Retinal pigment epithelial cell (primary cell): ENCODE measurements around the gene TXNDC17.
"Not testable (repeated sequence)": the region's sequence is repeated elsewhere in the genome, so short reads cannot be mapped to it uniquely, and the experiment has no call there.

Experiments used
- DNase-seq: peaks from one replicate; pipeline ENCODE4 v3.0.0-alpha.2; 2010; ENCODE audit warnings: low read depth
- H3K4me3 ChIP-seq: 2 replicates; pipeline ENCODE4 v1.5.1; 2011; ENCODE audit warnings: mild to moderate bottlenecking, low read length, control low read depth, moderate library complexity
- TF ChIP-seq, protein P1 (sequence below): conservative IDR thresholded peaks from 2 replicates; pipeline ENCODE4 v1.5.1; 2011; ENCODE audit warnings: low read depth, low read length, control low read depth, inconsistent platforms

Gene TXNDC17

DNA sequence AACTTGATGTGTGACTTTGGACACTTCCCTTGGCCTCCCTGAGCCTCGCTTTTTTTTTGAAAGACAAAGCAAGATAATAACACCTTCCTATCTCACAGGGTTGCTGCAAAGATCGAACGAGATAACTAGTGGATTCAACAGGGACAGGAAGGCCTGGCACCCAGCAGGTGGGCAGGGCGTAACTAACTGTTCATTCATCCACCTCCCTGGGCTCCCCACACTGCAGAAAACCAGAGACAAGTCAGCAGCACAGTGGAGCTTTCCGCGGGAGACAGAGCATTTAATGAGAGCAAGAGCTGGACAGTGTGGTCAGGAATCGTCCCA is 43.6 kb downstream of the TXNDC17 start:
- no peak overlapping the region for H3K4me3 ChIP-seq
- TF ChIP-seq, protein P1, sequence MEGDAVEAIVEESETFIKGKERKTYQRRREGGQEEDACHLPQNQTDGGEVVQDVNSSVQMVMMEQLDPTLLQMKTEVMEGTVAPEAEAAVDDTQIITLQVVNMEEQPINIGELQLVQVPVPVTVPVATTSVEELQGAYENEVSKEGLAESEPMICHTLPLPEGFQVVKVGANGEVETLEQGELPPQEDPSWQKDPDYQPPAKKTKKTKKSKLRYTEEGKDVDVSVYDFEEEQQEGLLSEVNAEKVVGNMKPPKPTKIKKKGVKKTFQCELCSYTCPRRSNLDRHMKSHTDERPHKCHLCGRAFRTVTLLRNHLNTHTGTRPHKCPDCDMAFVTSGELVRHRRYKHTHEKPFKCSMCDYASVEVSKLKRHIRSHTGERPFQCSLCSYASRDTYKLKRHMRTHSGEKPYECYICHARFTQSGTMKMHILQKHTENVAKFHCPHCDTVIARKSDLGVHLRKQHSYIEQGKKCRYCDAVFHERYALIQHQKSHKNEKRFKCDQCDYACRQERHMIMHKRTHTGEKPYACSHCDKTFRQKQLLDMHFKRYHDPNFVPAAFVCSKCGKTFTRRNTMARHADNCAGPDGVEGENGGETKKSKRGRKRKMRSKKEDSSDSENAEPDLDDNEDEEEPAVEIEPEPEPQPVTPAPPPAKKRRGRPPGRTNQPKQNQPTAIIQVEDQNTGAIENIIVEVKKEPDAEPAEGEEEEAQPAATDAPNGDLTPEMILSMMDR = no peak
- DNase-seq = no peak

DNA sequence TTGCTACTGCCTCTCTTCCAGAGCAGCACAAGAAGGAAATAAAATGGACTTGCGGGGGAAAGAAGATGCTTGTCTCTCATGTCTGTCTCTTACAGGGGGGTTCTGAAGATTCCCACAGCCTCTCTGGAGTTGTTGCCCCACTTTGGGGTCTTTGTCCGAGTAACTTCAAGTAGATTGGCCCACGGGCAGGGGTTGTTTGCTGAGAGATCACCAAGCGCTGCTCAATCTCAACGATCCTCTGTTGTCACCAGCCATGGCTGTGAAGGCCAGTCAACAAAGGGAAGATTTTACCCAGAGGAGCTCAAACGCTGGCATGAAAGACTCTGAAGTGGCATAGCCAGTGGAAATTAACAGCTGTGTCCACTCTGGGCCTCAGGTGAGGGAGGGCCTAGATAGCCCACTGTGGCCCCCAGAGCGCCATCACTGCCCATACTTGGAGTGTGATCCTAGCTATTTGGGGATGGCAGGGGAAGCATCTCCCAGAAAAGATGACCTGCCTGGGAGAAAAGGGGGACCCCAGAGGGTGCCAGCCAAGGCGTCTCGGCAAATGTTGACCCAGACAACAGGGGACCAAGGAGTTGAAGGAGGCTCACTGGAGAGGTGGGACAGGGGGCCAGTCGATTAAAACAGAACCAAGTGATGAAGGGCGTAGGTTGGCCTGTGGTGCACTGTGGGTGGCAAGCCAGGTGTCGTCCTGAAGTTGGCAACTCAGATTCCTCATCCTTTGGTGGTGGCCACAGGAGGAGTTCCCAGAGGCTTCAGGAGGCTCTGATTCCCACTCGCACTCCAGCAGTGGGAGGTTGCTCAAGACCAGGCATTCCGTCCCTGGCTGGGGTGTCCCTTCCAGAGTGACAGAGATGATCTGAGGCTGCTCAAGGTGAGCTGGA is 44.3 kb downstream of the TXNDC17 start:
- TF ChIP-seq, protein P1 = no peak
- no peak overlapping the region for H3K4me3 ChIP-seq
- no peak for DNase-seq

- TF ChIP-seq, protein P1 = no peak
- DNase-seq = no peak
- no peak overlapping the region for H3K4me3 ChIP-seq
Measured at GRCh38 chr17:6686026-6686425, 45.2 kb downstream of the TXNDC17 start.

DNA sequence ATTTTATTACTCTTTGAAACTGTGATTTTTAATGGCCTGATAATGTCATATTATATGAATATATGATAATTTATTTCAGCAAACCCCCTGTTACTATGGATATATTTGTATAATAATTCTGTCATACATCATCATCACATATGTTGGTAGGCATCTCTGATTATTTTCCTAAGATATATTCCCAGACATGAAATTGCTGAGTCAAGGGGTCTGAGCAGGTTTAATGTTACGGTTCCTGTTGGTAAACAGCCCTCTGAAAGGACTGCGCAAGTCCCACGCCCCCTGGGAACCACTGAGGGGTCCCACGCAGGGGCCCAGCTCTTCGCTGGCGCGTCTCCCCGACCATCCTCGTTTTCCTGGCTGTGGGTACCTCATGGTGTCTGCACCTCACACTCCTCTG is 48.1 kb downstream of the TXNDC17 start:
- TF ChIP-seq, protein P1 = no peak
- no peak for DNase-seq

GRCh38 chr17:6690641-6691040 is 49.8 kb downstream of the TXNDC17 start:
- TF ChIP-seq, protein P1 = no peak
- H3K4me3 ChIP-seq = no peak overlapping the region
- DNase-seq = no peak

More for the DNA sequence above, 48.1 kb downstream of the TXNDC17 start:
- H3K4me3 ChIP-seq = no peak overlapping the region

DNA sequence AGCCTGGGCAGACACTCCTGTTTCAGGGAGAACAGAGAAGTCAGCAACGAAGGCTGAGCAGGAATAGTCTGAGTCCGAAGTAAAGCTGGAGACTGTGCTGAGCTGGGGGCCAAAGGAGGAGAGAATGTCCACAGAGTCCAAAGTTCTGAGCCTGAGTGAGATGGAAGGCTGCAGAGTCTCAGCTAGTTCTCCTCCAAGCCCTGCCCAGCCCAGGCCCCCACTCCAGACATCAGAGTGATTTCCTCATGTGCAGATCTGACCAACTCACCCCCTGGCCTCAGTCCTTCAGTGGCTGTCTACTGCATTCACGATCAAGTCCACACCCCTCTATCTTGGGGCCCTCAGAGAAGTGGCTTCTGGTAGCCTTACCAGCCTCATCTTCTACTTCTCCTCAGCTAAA is 50.7 kb downstream of the TXNDC17 start:
- DNase-seq = no peak
- TF ChIP-seq, protein P1 = no peak
- no peak overlapping the region for H3K4me3 ChIP-seq

DNA sequence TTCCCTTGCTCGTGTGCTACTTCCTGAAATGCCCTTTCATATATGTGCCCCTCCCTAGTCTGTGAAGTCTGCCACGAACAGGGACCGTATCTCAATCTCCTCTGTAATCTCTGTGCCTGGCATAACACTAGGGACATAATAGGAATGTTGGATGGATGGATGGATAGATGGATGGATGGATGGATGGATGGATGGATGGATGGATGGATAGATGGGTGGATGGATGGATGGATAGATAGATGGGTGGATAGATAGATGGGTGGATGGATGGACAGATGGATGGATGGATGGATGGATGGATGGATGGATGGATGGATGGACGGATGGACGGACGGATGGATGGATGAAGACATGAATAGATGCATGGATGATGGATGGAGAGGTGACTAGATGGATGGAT is 51.1 kb downstream of the TXNDC17 start:
- not testable (repeated sequence) for H3K4me3 ChIP-seq, DNase-seq
